Stimulated activated CD4-positive, alpha-beta T cell treated with anti-CD3 and anti-CD28 coated beads, Interleukin-1b, Interleukin-23, amount 100 ng/mL, for 1 hour (primary cell): Measurements from ENCODE around the gene RFX7.

Experiments
- DNase-seq, 2 donors: peaks; one replicate each; pipeline ENCODE4 v3.0.0-alpha.2; 2020; ENCODE audit warnings: low read depth in 2 of 2

RFX7 gene

DNA sequence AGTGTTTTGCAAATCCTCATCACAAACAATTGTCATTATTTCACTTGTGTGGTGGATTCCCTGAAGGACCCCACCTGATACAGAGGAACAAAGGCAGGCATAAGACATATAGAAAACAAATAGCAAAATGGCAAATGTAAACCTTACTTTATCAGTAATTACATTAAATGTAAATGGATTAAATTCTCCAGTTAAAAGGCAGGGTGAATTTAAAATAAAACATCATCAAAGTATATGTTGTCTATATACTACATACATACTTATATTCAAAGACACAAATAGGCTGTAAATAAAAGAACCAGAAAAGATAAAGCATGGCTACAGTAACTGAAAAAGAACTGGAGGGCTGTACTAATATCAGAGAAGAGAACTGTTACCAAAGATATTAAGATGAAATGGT is 117.3 kb downstream of the RFX7 start:
- DNase-seq, result no peak

- DNase-seq, result no peak
These were observed 119.3 kb downstream of the RFX7 start for GRCh38 chr15:56124391-56124790.

GRCh38 chr15:56105855-56106254 is 137.8 kb downstream of the RFX7 start:
- DNase-seq, result no peak

DNA sequence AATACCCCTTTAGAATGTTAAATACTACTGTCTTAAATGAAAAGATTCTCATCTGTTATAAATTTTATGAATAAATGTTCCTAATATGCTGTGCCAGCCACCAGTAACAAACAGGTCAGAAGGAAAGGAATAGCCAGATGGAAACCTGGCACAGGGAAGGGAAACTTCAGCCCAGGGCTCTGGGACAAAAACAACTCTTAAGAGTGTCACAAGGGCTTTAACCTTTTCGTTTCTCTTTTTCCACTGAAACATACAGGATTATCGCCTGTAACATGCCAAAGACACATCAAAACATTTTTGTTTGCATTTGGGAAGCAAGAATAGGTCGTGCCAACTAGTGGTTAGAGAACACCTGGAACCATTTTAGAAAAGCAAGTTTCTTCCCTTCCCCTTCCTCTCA is 141.2 kb downstream of the RFX7 start:
- no peak for DNase-seq

GRCh38 chr15:56099311-56099710 is 144.4 kb downstream of the RFX7 start:
- no peak for DNase-seq

DNA sequence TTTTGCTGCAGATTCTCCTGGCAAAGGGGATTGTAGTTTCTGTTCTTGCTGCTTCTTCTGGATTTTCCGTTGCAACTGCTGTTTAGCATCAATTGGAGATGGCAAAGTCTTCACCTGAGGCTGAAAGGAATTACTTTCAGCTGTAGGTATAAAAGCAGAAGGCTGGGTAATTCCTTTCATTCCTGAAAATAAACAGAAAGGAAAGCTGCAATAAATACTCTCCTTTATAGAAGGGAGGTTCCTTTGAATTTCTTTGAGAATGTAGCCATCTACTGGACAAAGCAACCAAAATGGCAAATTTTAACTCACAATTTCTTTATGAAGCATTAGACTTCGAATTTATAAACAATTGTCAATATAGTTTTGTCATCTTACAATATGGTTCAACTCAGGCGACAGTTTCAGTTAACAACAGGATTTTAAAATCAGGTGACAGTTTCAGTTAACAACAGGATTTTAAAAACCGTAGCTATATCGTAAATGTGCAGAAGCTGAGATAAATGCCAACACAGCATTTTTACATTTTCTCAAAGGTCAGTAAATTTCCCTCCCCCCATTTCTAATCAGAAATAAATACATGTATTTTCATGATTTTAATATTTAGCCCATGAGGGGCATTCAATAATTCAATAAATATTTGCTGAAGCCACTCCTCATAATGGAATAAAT is 145.3 kb downstream of the RFX7 start:
- DNase-seq, result no peak

DNA sequence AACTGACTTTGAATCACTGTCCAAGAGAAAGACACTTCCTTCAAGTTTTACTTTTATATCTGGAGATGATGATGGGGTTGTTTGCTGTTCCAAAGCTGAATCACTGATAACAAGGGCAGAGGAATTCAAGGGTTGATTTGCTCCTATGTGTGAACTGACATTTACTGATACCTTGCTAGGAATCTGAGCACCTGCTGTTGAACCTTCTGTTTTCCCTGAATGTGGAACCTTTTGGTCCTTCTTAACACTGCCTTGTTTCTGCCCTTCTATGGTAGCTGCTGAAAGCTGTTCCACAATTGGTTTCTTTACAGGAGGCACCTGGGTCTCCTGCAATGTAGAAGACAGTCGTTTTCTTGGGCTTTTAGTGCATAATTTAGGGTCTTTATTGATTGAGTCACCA is 148.3 kb downstream of the RFX7 start:
- no peak for DNase-seq

- DNase-seq, result no peak
These were observed 149.5 kb downstream of the RFX7 start for GRCh38 chr15:56094171-56094570.

DNA sequence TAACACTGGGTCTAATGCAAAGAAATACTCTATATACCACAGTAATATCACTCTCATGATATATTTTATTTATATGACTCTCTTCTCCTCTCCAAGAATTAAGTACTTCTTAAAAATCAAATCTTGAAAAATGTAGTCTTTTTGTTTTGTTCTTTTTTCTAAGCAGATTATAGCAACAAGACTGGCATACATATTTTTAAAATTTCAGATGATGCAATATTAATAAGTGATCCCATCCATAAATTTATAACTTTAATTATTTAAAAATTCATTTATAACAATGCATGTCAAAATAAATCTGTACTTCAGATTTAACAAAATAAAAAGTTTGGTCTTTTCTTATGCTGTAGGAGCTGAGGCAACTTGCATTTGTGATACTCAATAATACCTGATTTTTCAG is 155.3 kb downstream of the RFX7 start:
- DNase-seq, result no peak

GRCh38 chr15:56086566-56086965 is 157.1 kb downstream of the RFX7 start:
- DNase-seq, result no peak

GRCh38 chr15:56082263-56082761 is 161.4 kb downstream of the RFX7 start:
- DNase-seq, result no peak

GRCh38 chr15:56077081-56077480 is 166.6 kb downstream of the RFX7 start:
- DNase-seq, result no peak

GRCh38 chr15:56076640-56077039 is 167.0 kb downstream of the RFX7 start:
- no peak for DNase-seq

GRCh38 chr15:56074481-56075265 is 169.0 kb downstream of the RFX7 start:
- no peak for DNase-seq

DNA sequence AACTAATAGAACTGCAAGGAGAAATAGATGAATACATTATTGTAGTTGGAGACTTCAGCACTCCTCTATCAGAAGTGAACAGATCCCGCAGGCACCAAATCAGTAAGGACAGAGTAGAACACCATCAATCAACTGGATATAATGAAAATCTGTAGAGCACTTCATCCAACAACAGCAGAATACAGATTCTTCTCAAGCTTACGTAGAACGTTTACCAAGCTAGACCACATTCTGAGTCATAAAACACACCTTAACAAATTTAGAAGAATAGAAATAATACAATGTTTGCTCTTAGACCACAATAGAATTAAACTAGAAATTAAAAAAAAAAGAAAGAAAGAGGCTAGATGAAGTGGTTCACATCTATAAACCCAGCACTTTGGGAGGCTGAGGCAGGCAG is 179.5 kb downstream of the RFX7 start:
- DNase-seq, result no peak

DNA sequence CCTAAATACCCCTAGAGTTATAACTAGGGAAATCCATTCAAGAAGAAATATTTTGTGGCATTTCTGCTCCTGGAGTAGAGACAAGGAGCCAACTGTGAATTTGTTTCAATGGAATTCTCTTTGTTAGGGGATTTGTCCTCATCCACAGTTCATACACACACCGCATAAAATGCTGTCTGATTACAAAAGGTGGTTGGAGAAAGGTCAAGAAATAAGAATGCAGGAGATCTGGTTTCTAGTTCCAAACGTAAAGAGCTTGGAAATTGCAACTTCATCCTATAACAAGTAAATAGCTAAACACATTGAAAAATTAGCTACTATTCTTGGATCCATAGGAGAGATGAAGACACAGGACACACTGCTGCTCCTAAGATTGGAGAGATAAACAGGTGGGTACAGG is 184.0 kb downstream of the RFX7 start:
- no peak for DNase-seq

DNA sequence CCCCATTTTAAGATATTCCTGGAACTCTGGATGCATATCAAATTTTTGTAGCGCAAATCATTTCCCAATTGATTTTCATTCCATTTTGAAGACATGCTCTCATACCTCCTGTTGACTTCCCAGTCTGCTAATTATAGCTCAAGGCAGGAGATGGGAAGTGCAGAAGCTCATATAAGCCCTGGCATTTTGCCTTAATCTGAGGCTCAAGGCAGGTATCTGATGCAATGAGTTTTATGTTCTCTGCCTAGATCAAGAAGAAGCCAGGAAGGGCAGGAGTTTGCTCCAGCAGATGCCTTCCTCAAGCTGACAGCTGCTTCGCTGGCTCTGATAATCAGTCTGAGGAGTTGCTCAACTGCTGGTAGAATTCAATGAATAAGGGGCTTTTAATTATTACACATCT is 184.7 kb downstream of the RFX7 start:
- DNase-seq, result no peak

DNA sequence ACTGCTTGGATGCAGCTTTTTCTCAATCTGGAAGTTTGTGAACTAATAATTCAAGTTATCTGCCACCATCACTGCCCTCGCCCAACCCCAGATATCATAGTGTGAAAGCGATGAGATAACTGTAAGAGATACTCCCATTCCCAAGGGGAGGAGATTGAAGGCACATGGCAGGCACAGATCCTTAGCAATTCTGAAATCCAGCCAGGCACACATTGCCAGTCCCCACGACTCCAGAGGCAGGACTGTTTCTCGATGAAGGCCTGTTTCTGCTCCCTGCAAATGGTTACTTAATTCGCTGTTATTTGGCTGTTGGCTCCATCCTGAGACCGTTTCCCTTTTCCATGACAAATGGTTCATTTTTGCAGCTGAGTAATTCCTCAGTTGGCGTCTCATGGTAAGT is 187.1 kb downstream of the RFX7 start:
- no peak for DNase-seq

DNA sequence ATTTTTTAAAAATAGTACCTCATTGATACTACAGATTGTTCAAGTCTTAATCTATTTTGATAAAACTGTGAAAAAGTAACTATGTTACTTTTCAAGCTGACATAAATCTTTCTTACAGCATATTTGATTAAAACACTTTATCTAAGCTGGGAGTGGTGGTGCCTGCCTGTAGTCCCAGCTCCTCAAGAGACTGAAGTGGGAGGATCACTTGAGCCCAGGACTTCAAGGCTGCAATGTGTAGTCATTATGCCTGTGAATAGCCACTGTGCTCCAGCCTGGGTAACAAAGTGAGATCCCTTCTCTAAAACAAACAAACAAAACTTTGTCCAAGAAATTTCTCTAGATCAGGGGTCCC is 190.7 kb downstream of the RFX7 start:
- DNase-seq, result no peak

DNA sequence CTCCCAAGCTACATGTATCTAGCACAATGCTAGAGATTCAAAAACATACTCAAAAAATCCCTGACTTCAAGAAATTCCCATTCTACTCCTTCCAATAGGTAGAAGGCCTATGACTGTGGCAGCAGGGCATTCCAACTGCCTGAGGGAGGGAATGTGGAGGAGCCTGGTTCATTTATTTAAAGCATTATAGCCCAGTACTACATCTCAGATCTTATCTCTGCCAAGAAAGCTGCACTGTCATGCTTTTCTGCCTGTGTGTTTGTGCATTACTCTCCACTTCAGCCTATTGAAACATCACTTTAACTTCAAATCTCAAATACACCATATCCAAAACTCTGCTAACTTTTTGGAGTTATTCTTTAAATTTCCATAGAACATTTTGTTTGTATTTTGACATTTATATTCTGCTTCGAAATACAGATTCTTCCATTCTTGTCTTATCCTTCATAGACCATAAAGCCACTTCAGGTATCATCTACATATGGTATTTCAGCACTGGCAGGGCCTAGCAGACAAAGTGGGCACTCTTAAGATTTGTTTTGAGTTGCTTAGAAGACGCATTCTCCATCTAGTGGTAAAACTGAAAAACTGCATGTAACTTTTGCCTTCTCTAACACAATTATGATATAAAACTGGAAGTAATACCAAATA is 191.2 kb downstream of the RFX7 start:
- no peak for DNase-seq

DNA sequence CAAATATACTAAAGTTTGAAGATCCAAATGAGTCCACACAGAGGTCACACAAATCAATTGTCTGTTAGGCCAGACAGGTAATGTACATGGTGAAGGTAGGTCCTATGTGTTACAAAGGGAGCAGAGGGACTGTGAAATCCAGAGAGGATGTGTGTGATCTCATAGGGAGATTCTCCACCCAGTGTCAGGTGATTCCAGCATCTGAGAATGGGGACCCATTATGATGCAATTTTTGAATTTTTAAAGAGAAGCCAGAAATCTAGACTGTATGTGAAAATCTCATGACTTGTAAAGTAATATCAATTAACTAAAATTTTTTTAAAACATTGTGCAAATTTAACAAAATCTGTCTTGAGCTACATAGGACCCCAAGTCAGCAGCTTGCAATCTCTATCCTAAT is 192.0 kb downstream of the RFX7 start:
- no peak for DNase-seq

GRCh38 chr15:56049577-56049976 is 194.1 kb downstream of the RFX7 start:
- DNase-seq, result no peak

DNA sequence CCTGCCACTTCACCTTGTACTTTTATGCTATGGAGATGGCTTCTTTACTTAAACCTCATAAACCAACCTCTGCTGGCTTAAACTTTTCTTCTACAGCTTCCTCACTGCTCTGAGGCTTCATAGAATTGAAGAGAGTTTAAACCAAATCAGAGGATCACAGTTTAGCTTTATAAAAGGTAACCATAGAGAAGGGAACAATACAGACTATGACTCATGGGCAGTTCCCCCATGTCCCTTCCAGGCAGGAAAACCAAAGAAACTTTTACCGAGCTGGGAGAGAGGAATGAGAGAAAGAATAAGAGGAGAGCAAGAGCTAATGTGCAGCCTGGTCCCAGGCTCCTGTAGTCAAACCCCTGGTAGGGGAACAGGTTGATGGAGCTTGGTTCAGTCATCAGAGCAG is 196.3 kb downstream of the RFX7 start:
- DNase-seq, result no peak
